T-helper 1 cell (primary cell): ENCODE data around the gene RETSAT.
"Not testable (repeated sequence)": the region's sequence is repeated elsewhere in the genome, so short reads cannot be mapped to it uniquely, and the experiment has no call there.

Experiments used
- DNase-seq, 5 donors: peaks; one replicate each; pipeline ENCODE4 v3.0.0-alpha.2; 2012 to 2020

RETSAT gene

DNA sequence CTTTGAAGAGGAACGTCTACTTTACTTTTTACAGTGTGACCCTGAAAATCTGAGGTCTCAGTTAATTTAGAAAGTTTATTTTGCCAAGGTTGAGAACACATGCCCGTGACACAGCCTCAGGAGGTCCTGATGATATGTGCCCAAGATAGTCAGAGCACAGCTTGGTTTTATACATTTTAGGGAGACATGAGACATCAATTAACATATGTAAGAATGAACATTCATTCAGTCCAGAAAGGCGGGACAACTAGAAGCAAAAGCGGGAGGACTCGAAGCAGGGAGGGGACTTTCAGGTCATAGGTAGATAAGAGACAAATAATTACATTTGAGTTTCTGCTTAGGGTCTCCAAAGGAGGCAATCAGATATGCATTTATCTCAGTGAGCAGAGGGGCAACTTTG, 23.9 kb upstream of the RETSAT start:
- no peak for DNase-seq

DNA sequence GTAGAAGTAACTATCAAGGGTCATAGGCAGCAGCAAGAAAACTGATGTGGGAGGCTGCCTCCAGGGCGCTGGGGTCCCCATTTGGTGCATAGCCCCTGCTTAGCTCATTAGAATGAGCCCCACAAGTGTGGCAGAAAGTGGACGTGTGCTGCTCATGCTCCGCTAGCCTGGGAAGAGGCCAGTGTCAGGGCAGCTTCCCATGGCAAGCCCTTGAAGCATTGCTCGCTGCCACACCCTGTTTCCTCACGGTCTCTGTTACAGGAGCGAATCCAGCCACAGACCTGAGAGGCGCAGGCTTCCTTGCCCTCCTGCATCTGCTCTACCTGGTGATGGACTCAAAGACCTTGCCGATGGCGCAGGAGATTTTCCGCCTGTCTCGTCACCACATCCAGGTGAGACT, 22.8 kb upstream of the RETSAT start:
- DNase-seq, result no peak

DNA sequence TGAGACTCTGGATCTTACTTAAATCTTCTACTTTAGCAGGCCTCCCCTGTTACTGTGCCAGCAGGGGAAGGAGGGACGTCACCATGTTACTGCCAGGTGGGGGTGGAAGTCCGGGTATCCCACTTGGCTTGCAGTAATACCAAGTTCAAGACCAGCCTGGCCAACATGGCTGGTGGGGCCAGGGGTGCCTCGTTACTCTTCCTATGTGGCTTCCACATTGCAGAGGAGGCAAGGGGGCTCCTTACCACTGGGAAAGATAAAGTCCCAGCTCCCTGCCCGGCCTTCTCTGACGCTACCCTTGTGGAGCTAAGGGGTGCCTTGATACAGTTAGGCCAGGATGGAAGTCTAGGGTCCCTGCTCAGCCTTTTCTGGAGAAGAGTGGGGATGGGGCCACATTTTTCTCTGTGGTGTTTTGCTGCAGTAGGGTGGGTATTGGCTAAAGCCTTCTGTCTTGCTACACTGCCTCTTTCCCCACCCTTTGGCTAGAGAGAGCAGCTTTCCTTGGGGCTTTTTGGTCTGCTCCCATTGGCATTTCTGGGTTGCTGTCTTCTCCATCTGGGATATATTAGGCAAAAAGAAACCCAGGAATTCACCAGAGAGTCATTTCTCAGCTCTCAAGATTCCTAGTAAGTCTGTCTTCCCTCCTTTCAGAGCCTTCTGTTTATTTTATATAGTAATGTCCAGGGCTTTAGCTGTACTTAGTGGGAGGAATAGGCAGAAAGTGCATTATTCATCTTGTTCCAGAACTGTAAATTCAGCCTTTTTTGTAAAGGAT, 22.1 kb upstream of the RETSAT start:
- DNase-seq, result no peak

DNA sequence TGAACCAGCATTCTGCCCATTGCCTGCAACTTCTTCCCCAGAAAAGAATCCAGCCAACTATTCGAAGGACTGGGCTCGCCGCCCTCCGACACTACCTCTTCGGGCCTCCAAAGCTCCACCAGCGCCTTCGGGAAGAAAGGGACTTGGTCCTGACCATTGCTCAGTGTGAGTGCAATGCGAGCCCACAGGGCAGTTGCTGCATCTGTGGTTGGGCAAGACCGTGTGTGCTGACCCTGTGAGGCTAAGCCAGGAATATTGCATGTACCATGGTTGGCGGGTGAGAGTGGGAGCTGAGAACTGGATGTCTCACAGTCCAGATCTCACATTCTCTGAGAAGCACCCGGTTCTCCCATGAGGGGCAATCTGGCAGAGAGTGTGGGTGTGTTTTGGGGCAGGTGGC, 16.7 kb upstream of the RETSAT start:
- no peak for DNase-seq

DNA sequence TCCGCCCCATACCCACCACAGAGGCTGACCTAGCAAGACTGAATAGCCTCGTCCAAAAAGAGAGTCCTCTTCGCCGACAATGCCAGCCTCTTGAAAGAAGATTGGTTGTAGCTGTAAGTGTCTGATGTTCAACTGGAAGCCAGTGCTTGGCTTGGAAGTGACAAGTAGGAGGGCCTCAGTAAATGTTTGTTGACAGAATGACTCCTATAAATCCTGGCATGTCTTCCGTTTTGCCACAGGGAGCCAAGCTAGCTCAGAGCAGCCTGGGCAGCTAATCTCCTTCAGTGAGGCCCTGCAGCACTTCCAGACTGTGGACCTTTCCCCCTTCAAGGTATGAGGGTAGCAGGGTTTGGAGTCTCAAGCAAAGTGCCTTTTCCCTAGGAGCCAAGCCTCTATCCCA, 15.2 kb upstream of the RETSAT start:
- DNase-seq, result no peak

DNA sequence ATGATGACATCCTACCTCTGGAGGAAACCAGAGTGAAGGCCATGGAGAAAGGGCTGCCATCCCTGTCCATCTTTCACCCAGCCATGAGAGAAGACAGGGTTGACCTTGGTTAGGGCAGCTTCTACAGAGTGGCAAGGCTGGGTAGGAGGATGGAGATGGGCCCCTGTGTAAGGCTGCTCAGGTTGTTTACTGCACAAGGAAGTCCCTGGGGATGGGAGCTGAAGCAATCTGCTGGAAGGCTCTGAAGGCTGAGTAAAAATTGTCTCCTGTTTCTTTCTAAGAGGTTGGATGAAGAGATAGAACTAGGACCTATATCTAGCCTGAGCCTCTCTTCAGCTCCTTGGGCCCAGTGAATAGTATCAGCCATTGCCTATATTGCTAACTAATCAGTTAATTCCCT, 14.6 kb upstream of the RETSAT start:
- DNase-seq, result no peak

DNA sequence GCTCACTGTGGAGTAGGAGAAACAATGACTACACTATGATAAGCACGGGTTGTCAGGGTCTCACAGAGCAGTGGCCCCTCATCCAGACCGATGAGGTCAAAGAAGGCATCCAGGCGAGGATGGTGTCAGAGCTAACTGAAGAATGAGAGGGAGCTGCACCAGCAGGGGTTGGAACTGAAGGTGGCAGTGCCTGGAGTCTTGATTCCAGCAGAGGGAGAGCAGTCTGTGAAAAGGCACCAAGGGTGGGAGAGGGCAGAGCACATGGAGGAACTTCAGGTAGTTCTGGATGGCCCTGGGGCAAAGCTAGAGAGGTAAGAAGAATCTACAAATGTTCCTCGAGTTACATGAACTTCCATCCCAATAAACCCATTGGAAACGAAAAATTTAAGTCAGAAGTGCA, 12.9 kb upstream of the RETSAT start:
- no peak for DNase-seq

DNA sequence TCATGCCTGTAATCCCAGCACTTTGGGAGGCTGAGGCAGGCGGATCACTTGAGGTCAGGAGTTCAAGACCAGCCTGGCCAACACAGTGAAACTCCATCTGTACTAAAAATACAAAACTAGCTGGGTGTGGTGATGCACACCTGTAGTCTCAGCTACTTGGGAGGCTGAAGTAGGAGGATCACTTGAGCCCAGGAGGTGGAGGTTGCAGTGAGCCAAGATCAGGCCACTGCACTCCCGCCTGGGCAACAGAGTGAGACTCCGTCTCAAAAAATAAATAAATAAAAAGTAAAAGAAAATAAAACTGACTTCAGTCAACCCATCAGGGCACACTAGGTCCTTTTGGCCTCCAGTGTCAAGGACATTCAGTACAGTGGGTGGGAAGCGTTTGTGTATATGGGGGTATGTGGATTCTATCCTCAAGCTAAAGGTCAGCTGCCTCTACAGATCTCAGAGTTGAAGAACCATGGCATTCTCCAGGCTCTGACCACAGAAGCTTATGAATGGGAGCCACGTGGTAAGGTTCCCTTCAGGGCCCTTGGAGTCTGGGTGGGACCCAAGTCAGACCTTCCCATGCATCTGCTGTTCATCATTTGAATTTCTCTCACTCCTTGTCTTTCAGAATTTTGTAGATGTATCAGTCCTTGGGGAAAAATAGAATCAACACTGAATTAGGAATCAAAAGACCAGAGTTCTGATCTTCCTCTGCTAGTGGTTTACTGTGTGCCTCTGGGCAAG, 8.5 kb upstream of the RETSAT start:
- not testable (repeated sequence) for DNase-seq

DNA sequence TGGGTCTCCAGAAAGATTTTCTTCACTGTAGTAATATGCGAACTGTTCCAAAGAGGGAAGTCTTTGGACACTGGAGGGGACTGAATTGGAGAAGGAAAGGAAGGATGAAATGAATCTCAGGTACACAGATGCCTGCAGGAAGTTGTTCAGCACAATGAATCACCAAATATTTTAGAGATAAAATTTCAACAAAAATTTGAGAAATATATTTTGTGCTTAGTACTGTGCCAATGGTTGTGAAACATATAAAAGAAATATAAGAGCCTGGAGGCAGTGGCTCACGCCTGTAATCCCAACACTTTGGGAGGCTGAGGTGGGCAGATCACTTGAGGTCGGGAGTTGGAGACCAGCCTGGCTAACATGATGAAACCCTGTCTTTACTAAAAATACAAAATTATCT, 3.4 kb upstream of the RETSAT start:
- DNase-seq, result no peak

DNA sequence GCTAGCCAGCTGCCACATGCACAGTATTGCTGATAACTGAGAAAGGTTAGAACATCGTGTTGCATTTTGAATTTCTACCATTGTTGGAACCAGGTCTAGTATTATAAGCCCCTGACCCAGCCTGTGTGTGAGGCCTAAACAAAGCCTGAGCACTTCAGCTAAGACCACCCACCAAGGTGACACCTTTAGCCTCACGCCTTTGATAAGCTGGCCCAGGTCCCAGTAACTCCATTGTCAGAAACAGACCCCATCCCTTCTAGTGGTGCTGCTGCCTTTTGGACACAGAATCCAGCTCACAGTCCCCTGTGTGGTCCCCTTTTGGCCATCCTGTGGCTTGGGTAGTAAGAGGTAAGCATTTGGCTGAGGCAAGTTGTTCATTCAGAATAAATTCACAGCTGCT, 1.9 kb upstream of the RETSAT start:
- no peak for DNase-seq

DNA sequence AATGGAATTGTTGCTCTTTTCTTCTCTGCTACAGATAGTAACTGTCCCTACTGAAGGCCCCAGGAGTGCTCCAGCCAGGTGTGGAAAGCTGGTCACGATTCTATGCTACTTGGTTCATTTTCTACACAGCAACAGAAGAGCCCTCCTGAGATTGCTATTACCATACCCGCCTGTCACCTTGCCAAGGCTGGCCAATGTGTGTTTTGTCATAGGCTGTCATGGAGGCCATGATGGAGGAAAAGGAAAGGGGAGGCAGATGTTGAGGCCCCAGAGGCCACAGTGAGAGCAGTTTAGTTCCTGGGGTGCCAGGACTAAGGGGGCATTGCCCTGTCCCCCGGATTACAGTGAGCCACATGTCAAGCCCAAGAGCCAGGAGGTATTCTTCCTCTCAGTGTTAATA, 1.2 kb upstream of the RETSAT start:
- no peak for DNase-seq

DNA sequence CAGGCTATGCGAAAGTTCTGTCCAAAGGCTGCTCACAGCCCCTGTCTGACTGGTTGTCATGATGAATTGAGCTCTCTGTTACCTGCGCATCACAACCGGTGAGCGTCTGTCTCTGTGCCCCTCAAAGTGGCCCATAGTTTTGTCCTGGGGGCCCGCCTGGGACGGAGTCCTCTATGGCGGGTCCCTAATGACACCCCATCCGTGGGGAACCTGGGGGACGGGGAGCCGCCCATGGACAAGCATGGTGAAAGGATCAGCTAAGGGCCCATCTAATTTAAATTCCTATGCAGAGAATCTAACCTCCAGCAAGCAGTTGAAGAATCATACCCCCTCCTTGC, 714 bp upstream of the RETSAT start:
- no peak for DNase-seq

DNA sequence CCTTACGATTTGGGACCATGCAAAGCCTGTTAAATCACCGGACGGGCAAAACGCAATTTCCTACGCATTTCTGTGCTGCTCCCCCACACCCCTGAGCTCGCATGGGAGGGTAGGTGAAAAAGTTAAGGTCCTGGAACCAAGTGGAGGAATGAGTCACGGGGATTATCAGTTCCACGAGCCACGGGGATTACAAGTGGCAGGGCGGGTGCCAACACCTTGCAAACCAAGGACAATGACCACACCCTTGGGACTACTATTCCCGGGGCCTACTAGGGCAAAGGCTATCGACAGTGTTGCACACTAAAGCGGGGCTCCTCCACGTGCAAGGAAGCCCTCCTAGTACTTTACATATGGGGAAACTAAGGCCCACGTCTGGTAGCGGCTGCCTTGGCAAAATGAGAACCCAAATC, 447 bp downstream of the RETSAT start:
- DNase-seq, result no peak

DNA sequence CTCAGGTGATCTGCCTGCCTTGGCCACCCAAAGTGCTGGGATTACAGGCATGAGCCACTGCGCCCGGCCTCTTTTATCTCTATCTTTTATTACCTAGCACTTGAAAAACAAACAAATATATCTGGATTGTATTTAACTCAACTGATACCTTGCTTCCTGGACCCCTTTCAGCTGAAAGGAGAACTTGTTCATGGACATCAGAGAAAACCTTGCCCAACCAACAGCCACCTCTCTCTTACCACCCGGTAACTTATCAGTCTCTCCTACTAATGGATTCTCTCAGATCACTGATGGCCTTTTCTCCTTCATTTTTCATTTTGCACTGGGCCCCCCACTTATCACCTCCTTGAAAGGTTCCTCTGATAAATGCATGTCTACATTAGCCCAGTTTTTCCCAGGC, 6.7 kb downstream of the RETSAT start:
- DNase-seq, result no peak

DNA sequence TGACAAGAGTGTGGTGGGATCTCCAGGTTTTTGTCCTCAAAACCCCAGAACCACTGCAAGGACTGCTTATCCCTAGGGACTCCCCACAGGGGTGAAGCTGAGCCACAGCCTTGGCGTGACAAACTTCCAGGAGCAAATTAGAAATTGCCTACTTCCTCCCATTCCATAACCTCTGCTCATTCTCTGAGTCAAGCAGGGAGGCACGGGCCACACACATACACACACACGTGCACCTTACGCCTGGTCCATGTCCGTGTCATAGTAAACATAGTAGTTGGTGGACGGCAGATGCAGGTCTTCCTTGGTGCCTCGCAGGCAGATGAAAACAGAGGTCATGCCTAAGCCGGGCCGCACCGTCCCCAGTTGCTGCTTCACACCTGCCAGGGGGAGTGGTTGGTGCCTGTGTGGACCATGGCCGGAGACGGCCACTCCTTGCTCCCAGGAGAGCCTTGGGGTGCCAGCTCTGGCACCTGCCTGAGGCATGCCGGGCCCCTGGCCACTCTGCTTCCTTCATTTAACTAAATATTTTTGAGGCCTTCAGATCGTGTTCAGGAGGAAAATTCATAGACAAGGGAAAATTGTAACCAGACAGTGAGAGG, 9.9 kb downstream of the RETSAT start:
- DNase-seq, result no peak

DNA sequence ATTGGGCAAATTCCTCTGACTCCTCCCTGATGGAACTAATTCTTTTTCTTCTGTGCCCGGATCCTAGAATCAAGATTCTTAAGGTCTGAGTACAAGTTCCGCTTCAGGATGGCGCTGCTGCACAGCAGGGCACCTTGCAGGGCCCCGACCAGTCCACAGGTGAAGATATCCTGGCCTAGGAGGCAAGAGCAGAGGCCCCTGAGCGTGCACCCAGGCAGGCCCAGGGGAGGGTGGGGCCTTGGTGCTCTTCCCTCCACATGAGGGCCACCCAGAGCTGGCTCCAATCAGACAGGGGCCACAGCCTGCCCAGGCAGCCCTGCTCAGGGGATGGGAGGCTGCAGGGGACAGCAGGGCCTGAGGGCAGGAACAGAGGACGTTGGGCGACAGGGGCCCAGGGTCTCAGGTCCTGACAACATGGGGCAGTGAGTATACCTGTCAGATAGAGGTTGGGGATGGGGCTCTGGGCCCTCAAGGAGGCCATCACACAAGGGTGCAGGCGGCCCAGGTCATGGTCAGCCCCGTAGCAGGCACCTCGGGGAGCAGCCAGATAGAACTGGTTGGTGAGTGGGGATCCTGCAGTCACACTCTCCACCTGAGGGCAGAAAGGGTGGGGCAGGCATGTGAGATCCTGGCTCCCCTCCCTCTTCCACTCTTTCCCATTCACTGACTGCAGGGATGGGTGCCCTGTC, 11.0 kb downstream of the RETSAT start:
- not testable (repeated sequence) for DNase-seq

DNA sequence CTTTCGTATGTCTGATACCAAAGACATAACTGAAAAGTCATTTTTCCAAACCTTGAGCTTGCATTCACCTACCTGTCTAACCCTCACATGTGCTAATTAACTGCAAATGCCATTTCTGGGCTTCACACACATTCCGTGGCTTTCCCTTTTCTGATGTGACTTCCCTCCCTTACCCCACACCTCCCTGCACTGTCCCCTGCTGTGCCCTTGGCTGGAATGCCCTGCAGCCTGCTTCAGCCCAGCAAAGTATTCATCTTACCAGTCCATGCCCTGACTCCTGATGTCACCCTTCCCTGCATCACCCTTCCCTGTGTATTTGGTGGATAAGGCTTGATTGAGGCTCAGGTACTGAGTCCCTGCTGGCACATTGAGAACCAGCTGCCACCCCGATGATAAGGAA, 12.2 kb downstream of the RETSAT start:
- no peak for DNase-seq

DNA sequence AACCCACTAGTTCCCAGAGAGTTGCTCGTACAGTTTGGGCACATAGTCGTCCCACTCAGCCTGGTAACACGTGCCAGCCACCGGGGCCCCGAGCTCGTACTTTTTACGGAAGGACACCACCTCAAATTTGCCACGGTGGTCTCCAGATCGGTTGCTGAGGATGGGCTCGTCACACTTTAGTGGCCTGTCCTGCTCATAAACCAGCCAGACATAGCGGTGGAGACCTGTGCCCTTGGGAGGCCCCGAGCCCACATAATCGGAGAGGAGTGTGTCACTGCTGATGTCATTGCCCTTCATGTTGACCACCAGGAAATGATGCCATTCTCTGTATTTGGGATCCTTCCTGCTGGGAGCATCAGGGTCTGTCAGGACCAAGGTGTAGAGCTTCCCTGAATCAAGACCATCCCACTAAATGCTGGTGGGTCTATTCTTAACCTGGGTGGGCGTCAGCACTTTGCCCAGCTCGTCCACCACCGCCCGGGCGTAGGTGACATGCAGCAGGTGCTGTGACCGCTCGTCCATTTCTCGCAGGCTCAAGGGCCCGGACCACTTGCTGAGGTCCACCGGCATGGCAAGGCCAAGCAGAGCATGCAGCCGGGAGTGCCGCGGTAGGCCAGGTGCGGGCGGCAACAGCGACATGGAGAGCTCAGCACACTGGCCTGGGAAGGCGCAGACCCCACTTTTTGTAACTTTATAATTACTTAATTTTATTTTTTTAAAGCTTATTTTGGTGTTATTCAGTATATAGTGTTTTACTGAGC, 12.9 kb downstream of the RETSAT start:
- DNase-seq, result no peak

DNA sequence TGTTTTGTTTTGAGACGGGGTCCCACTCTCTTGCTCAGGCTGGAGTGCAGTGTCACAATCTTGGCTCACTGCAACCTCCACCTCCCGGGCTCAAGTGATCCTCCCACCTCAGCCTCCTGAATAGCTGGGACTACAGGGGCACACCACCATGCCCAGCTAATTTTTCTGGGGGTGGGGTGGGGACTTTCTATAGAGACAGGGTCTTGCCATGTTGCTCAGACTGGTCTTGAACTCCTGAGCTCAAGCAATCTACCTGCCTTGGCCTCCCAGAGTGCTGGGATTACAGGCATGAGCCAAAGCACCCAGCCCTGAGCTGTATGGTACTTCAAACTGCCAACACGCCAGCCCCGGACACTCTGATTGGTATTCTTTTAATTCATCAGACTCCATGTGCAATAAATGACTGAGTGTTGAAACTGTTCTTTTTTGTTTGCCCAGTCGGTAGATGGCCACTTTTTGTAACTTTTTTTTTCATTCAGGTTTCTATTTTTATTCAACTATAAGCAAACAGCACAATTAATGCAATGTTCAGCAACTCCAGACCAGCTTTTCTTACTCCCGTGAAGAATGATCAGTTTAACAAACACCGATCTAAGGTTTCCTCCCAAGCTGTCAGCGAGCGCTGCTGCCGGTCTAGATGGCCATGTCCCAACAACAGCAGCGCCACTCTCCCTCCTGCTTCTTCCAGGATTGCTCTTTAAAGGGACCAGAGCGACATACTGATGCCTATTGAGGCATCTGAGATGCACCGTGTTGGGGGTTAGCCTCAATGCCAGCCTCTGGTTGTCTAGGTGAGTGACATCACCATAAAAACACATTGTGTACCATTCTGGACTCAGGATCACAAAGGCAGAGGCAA, 14.1 kb downstream of the RETSAT start:
- DNase-seq, result no peak

DNA sequence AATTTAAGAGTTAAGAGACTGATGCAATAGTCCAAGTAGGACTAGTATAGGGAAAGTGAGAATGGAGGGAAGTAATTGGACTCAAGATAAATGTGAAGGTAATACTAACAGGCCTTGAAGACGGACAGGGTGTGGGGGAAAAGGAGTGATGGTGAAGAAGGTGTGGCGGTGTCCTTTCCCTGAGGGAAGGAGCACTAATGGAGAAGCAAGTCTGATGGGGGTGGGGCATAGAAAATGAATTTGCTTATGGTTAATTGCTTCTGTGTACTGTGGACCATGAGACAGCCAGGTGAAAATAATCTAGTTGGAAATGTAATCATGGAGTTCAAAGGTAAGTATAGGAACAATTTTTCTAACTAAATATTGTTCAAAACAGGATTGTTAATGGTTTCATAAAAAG, 19.4 kb downstream of the RETSAT start:
- no peak for DNase-seq

DNA sequence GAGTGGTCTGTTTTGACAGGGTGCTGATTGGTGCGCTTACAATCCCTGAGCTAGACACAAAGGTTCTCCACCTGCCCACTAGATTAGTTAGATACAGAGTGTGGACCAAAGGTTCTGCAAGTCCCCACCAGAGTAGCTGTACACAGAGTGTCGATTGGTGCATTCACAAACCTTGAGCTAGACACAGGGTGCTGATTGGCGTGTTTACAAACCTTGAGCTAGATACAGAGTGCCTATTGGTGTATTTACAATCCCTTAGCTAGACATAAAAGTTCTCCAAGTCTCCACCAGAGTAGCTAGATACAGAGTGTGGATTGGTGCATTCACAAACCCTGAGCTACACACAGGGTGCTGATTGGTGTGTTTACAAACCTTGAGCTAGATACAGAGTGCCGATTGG, 20.5 kb downstream of the RETSAT start:
- not testable (repeated sequence) for DNase-seq
